GM19351 (cell line): ENCODE data around the gene RUNDC1.
"Not testable (repeated sequence)": the region's sequence is repeated elsewhere in the genome, so short reads cannot be mapped to it uniquely, and the experiment has no call there.

ENCODE experiments used
- ATAC-seq: cut with Tn5 transposase; IDR thresholded peaks from one replicate; pipeline ENCODE4 v1.9.1; 2021; ENCODE audit warnings: mild to moderate bottlenecking, moderate library complexity; ENCODE audit not compliant: unreplicated experiment

RUNDC1 gene

DNA sequence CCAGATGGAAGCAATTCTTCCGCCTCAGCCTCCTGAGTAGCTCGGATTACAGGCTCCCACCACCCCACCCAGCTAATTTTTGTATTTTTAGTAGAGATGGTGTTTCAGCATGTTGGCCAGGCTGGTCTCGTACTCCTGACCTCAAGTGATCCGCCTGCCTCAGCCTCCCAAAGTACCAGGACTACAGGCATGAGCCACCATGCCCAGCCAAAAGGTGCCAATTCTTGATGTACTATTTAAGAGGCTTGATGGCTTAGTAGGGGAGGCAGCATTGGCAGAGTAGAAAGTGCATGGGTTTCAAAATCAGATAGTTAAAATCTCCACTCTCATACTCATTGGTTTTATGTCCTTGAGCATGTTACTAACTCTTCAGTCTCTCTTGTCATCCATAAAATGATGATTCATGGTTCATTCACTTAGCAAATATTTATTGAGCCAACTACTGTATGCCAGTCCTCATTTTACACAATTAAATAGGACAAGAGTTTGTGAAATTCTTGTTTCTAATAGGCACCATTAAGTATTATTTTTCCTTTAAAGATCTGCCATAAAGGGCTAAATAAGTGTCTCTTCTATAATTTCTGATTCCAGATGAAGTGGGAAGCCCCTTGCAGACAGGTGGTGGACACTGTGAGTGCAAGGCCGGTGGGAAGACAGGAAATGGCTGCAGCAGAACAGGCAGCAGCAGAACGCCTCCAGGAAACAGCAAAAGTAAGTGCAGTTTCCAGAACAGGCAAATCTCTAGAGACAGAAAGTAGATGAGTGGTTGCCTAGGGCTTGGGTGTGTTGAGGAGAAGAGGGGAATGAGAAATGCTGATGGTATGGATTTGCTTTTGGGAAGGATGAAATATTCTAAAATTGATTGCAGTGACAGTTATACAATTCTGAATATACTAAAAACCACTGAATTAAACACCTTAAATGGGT is 9.6 kb downstream of the RUNDC1 start:
- ATAC-seq, result no peak

DNA sequence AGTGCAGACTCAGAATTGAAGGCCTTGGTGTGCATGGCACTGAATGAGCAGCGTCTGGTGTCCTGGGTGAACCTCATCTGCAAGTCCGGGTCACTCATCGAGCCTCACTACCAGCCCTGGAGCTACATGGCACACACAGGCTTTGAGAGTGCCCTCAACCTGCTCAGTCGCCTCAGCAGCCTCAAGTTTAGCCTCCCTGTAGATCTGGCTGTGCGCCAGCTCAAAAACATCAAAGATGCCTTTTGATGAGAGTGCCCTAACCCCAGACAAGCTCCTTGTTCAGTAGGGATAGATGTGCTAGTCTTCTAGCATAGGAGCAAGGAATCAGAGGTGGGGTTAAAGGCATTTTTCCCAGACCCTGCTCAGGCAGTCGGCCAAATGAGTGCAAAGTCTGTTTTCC is 11.1 kb downstream of the RUNDC1 start:
- no peak for ATAC-seq

GRCh38 chr17:42992872-42993271 is 12.5 kb downstream of the RUNDC1 start:
- no peak for ATAC-seq

GRCh38 chr17:42993913-42994312 is 13.5 kb downstream of the RUNDC1 start:
- ATAC-seq, result not testable (repeated sequence)

DNA sequence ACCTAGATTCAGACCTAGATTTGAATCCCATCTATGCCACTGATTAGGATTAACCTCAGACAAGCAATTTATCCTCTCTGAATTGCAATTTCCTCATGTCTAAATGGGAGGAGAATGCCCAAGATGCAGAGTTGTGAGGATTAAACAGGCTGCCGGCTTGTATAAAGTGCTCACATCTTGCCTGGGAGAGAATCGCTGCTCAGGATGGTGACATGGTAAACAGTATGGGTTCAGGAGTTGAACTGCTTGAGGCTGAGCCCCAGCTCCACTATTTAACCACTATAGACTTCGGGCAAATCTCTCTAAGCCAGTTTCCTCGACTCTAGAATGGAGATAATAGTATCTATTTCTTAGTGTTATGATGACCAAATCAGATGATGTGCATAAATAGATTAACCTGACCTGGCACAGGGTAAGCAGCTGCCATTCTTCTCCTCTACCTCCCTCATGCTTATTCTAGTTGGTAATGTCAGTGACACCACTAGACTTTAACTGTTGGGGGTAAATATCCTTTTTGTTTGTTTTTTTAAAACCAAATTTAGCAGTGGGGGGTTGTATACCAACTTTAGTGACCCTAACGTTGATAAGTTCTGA is 17.1 kb downstream of the RUNDC1 start:
- ATAC-seq, result no peak

- ATAC-seq, result peak; percentile 94
Measured at GRCh38 chr17:42997984-42998938, 17.9 kb downstream of the RUNDC1 start, which contains the start of gene RPL27. RPL27 (plus strand) TSS chr17:42998419; CDS start chr17:42998751, 332 bp downstream.

DNA sequence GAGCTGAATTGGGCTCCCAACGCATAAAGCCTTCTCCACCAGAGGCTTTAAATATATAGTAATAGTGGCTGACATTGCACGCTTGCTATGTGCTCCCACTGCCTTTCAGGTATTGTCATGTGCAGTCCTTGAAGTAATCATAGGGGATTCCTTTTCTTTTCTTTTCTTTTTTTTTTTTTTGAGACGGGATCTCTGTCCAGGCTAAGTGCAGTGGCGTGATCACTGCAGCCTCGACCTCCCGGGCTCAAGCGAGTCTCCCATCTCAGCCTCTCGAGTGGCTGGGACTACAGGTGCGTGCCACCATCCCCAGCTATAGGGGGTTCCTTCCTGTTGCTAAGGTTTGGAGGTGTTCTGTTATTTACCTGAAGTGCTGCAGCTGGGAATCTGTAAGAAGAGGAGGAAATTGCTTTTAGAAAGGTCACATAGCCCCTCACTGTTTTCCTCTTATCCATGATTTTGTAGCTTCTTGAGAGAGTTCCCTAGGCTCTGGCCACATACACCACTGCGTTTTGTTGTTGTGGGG is 18.7 kb downstream of the RUNDC1 start:
- no peak for ATAC-seq

DNA sequence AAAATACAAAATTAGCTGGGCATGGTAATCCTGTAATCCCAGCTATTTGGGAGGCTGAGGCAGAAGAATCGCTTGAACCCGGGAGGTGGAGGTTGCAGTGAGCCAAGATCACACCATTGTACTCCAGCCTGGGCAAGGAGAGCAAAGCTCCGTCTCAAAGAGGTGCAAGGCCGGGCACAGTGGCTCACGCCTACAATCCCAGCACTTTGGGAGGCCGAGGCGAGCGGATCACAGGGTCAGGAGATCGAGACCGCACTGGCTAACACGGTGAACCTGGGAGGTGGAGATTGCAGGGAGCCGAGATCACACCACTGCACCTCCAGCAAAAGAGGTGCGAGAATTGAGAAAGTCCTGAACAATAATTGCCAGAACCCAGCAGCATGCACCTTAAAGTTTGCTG is 20.5 kb downstream of the RUNDC1 start:
- not testable (repeated sequence) for ATAC-seq

DNA sequence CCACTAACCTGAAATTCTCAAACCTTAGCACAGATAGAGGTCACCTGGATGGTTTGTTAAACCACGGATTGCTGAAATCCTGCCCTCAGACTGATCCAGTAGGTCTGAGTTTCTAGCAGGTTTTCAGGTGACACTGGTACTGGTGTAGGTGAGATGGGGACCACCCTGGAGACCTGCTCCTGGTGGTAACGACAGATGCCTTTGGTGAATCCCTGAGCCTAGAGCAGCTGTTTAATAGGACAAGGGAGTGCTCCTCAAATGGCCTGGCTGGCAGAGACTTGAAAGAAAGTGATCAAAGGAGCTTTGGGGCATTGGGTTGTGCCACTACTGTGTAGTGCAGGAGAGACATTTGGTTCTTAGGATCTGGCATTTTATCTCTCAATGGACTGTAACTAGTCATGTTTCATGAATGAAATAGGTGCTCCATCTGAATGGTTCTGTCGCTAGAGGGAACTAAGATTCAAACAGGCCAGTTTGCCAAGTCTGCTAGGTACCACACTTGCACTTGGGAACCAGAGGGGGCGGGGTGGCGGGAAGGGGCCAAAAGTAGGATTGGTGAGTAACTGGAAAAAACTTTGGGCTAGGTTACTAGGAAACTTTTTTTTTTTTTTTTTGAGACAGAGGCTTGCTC is 23.3 kb downstream of the RUNDC1 start:
- ATAC-seq, result no peak

- peak; percentile 86 for ATAC-seq
Measured at GRCh38 chr17:43006639-43007551, 26.5 kb downstream of the RUNDC1 start, which contains the start of gene IFI35. IFI35 (plus strand) TSS chr17:43006784; CDS start chr17:43006948, 164 bp downstream.

- ATAC-seq, result no peak
Measured at GRCh38 chr17:43010667-43011308, 30.4 kb downstream of the RUNDC1 start.

GRCh38 chr17:43011728-43012472 is 31.5 kb downstream of the RUNDC1 start:
- no peak for ATAC-seq

DNA sequence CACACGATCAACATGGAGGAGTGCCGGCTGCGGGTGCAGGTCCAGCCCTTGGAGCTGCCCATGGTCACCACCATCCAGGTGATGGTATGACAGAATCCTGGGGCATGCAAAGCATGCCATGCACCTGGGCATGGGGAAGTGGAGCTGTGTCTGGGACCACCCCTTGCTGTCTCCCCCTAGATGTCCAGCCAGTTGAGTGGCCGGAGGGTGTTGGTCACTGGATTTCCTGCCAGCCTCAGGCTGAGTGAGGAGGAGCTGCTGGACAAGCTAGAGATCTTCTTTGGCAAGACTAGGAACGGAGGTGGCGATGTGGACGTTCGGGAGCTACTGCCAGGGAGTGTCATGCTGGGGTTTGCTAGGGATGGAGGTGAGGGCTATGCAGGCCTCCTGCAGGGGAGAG is 32.9 kb downstream of the RUNDC1 start:
- no peak for ATAC-seq

- no peak for ATAC-seq
Measured at GRCh38 chr17:43014020-43014648, 33.8 kb downstream of the RUNDC1 start.

GRCh38 chr17:43014649-43015542 is 34.5 kb downstream of the RUNDC1 start:
- ATAC-seq, result no peak

- no peak for ATAC-seq
Measured at GRCh38 chr17:43015579-43015978, 35.2 kb downstream of the RUNDC1 start.
